GM23338 (cell line): ENCODE measurements around the gene AKAP13. TPM values are rescaled to one million over a fixed set of nuclear protein-coding genes. Genes with fewer than 3 reads are reported as not detected.

ENCODE experiments used
- ATAC-seq: fragments of 200-7000 bp; cut with Tn5 transposase; 3 replicates; pipeline ENCODE4 v1.9.1; 2020
- DNase-seq: peaks from one replicate; pipeline ENCODE4 v3.0.0-alpha.2; 2015; ENCODE audit warnings: low spot score
- H2AFZ ChIP-seq: fragments of 200-600 bp; sonication (generic); 2 replicates; pipeline ENCODE4 v1.8.0; 2016; ENCODE audit warnings: antibody characterized with exemption, mild to moderate bottlenecking, moderate library complexity
- H3F3A ChIP-seq: fragments of 200-600 bp; sonication (generic); replicated peaks from 2 replicates; pipeline ENCODE4 v1.8.0; 2017; ENCODE audit warnings: antibody characterized with exemption, mixed run types, low read depth
- H3K27ac ChIP-seq: fragments of 200-600 bp; sonication (generic); 2 replicates; pipeline ENCODE4 v1.6.1; 2016; ENCODE audit warnings: low read depth
- H3K27me3 ChIP-seq: fragments of 200-600 bp; sonication (generic); 2 replicates; pipeline ENCODE4 v1.8.0; 2016; ENCODE audit warnings: mild to moderate bottlenecking, mixed run types, moderate library complexity; ENCODE audit not compliant: insufficient read depth
- H3K36me3 ChIP-seq: fragments of 200-600 bp; sonication (generic); 2 replicates; pipeline ENCODE4 v1.8.0; 2016; ENCODE audit warnings: mild to moderate bottlenecking; ENCODE audit not compliant: insufficient read depth
- H3K4me1 ChIP-seq: fragments of 200-600 bp; sonication (generic); 2 replicates; pipeline ENCODE4 v1.8.0; 2016; ENCODE audit warnings: mild to moderate bottlenecking, moderate library complexity; ENCODE audit not compliant: insufficient read depth
- H3K4me2 ChIP-seq: fragments of 200-600 bp; sonication (generic); 2 replicates; pipeline ENCODE4 v1.7.1; 2017; ENCODE audit warnings: mixed run types
- H3K4me3 ChIP-seq: fragments of 200-600 bp; sonication (generic); 2 replicates; pipeline ENCODE4 v1.6.1; 2016; ENCODE audit warnings: mixed run types
- H3K79me2 ChIP-seq: fragments of 200-600 bp; sonication (generic); replicated peaks from 2 replicates; pipeline ENCODE4 v1.8.0; 2017; ENCODE audit warnings: mild to moderate bottlenecking; ENCODE audit not compliant: insufficient read depth
- H3K9me2 ChIP-seq: fragments of 200-600 bp; sonication (generic); 2 replicates; pipeline ENCODE4 v1.8.0; 2017; ENCODE audit not compliant: insufficient read depth
- H4K20me1 ChIP-seq: fragments of 200-600 bp; sonication (generic); replicated peaks from 2 replicates; pipeline ENCODE4 v1.8.0; 2017; ENCODE audit warnings: mild to moderate bottlenecking; ENCODE audit not compliant: insufficient read depth
- H3K27ac Mint-ChIP-seq: 2 replicates; pipeline ENCODE4 v1.8.0; 2020; ENCODE audit warnings: inconsistent platforms, mild to moderate bottlenecking, moderate library complexity, mixed read lengths
- H3K27me3 Mint-ChIP-seq: 3 replicates; pipeline ENCODE4 v1.8.0; 2022; ENCODE audit warnings: low read depth, mild to moderate bottlenecking, moderate library complexity, mixed read lengths, inconsistent platforms; ENCODE audit not compliant: insufficient read depth, poor library complexity
- H3K36me3 Mint-ChIP-seq: 3 replicates; pipeline ENCODE4 v1.8.0; 2021; ENCODE audit warnings: low read depth, mild to moderate bottlenecking, inconsistent platforms, moderate library complexity, mixed read lengths
- H3K4me1 Mint-ChIP-seq: 3 replicates; pipeline ENCODE4 v1.8.0; 2020; ENCODE audit warnings: mild to moderate bottlenecking, inconsistent platforms, mixed read lengths
- H3K4me3 Mint-ChIP-seq: 3 replicates; pipeline ENCODE4 v1.8.0; 2021; ENCODE audit warnings: moderate library complexity, mild to moderate bottlenecking, inconsistent platforms, mixed read lengths
- H3K9me3 Mint-ChIP-seq: 3 replicates; pipeline ENCODE4 v1.8.0; 2020; ENCODE audit warnings: moderate library complexity, mild to moderate bottlenecking, inconsistent platforms, mixed read lengths
- EZH2 ChIP-seq: fragments of 200-600 bp; sonication (generic); IDR thresholded peaks from one replicate; pipeline ENCODE4 v1.8.0; 2017; ENCODE audit warnings: antibody characterized with exemption, mild to moderate bottlenecking, low read depth; ENCODE audit not compliant: unreplicated experiment
- EZH2phosphoT487 ChIP-seq: fragments of 200-600 bp; sonication (generic); IDR thresholded peaks from one replicate; pipeline ENCODE4 v1.8.1; 2018; ENCODE audit warnings: antibody characterized with exemption; ENCODE audit not compliant: unreplicated experiment
- JUNB ChIP-seq: IDR thresholded peaks from one replicate; pipeline ENCODE4 v1.6.1; 2016; ENCODE audit warnings: antibody characterized with exemption; ENCODE audit not compliant: unreplicated experiment
- NANOG ChIP-seq: IDR thresholded peaks from 2 replicates; pipeline ENCODE4 v1.6.1; 2016; ENCODE audit warnings: antibody characterized with exemption, borderline replicate concordance
- POLR2AphosphoS5 ChIP-seq: IDR thresholded peaks from 2 replicates; pipeline ENCODE4 v1.6.1; 2016; ENCODE audit warnings: antibody characterized with exemption, low read depth
- STAT1 ChIP-seq: IDR thresholded peaks from one replicate; pipeline ENCODE4 v1.6.1; 2016; ENCODE audit warnings: antibody characterized with exemption; ENCODE audit not compliant: unreplicated experiment
- ZNF114 ChIP-seq: fragments of 250-450 bp; sonication (Bioruptor Pico); IDR thresholded peaks from 2 replicates; pipeline ENCODE4 v1.5.0; 2020; ENCODE audit warnings: mild to moderate bottlenecking, moderate library complexity
- polyA plus RNA-seq: library from polyadenylated mRNA; unstranded; fragments of >200 nt; fragmentation: Nextera tagmentation; extraction: Ambion mirVana; gene quantifications from 2 replicates; pipeline ENCODE4 v1.2.1, GENCODE V29; 2016
- total RNA-seq: library from RNA; depleted of rRNA; stranded (reverse); fragments of >200 nt; shearing (Covaris generic); gene quantifications from 2 replicates; pipeline ENCODE4 v1.2.3, GENCODE V29; 2014
- TF ChIP-seq, protein P1 (sequence below): IDR thresholded peaks from one replicate; pipeline ENCODE4 v1.6.1; 2018; ENCODE audit warnings: antibody characterized with exemption; ENCODE audit not compliant: unreplicated experiment
- TF ChIP-seq, protein P2 (sequence below): IDR thresholded peaks from 2 replicates; pipeline ENCODE4 v1.6.1; 2016; ENCODE audit warnings: antibody characterized with exemption
- TF ChIP-seq, protein P3 (sequence below), 2 experiments: fragments of 200-600 bp in 1 of 2; sonication (generic) in 1 of 2; conservative IDR thresholded peaks; 2 replicates each; pipeline versions ENCODE4 v1.5.1 to v1.6.1; 2016 to 2017; ENCODE audit warnings: antibody characterized with exemption in 2 of 2, low read depth in 2 of 2, mild to moderate bottlenecking in 2 of 2, moderate library complexity in 1 of 2

Gene AKAP13
- total and polyA plus RNA-seq, 2 experiments from 2014 or later: 46.2 to 60.7 TPM

DNA sequence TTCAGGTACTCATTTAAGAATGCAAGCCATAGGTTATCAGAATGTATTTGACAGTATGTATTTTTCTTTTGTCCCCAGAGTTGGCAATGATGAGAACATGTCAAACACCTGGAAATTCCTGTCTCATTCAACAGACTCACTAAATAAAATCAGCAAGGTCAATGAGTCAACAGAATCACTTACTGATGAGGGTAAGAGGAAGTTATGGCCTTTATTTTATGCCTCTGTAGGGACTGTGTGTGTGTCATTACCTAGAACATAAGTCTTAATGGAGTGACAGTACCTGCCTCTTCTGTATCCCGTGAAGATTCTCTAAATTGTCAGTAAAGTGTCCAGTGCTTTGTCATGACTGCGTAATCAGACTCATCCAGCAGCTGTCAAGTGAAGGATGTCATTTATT, 336.8 kb downstream of the AKAP13 start:
- Mint-ChIP-seq H3K27ac (no peak overlapping the region), H3K4me1 (no peaks in the 10 kb centered on the region), H3K27me3 (no peaks in the 10 kb centered on the region), H3K9me3 (no peaks in the 10 kb centered on the region), H3K36me3 (peaks cover 30% of the 10 kb centered on the region), H3K4me3 (no peak overlapping the region)
- Histone ChIP-seq H3K36me3 (peaks cover 9% of the 10 kb centered on the region; the same call in 1 of the 2 replicates), H3K9me2 (no peaks in the 10 kb centered on the region), H4K20me1 (no peaks in the 10 kb centered on the region; the same call in 1 of the 2 replicates), H3K4me1 (no peaks in the 10 kb centered on the region), H2AFZ (no peak overlapping the region), H3F3A (no peaks in the 10 kb centered on the region), H3K27me3 (no peaks in the 10 kb centered on the region), H3K79me2 (no peaks in the 10 kb centered on the region), H3K4me3 (no peak overlapping the region), H3K27ac (no peak overlapping the region), H3K4me2 (no peak overlapping the region)
- ATAC-seq (no peak), DNase-seq (no peak)
- TF ChIP-seq ZNF114 (no peak), JUNB (no peak), POLR2AphosphoS5 (no peak), STAT1 (no peak), EZH2 (no peak)
- TF ChIP-seq, protein P1, sequence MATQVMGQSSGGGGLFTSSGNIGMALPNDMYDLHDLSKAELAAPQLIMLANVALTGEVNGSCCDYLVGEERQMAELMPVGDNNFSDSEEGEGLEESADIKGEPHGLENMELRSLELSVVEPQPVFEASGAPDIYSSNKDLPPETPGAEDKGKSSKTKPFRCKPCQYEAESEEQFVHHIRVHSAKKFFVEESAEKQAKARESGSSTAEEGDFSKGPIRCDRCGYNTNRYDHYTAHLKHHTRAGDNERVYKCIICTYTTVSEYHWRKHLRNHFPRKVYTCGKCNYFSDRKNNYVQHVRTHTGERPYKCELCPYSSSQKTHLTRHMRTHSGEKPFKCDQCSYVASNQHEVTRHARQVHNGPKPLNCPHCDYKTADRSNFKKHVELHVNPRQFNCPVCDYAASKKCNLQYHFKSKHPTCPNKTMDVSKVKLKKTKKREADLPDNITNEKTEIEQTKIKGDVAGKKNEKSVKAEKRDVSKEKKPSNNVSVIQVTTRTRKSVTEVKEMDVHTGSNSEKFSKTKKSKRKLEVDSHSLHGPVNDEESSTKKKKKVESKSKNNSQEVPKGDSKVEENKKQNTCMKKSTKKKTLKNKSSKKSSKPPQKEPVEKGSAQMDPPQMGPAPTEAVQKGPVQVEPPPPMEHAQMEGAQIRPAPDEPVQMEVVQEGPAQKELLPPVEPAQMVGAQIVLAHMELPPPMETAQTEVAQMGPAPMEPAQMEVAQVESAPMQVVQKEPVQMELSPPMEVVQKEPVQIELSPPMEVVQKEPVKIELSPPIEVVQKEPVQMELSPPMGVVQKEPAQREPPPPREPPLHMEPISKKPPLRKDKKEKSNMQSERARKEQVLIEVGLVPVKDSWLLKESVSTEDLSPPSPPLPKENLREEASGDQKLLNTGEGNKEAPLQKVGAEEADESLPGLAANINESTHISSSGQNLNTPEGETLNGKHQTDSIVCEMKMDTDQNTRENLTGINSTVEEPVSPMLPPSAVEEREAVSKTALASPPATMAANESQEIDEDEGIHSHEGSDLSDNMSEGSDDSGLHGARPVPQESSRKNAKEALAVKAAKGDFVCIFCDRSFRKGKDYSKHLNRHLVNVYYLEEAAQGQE: no peak
- TF ChIP-seq, protein P2, sequence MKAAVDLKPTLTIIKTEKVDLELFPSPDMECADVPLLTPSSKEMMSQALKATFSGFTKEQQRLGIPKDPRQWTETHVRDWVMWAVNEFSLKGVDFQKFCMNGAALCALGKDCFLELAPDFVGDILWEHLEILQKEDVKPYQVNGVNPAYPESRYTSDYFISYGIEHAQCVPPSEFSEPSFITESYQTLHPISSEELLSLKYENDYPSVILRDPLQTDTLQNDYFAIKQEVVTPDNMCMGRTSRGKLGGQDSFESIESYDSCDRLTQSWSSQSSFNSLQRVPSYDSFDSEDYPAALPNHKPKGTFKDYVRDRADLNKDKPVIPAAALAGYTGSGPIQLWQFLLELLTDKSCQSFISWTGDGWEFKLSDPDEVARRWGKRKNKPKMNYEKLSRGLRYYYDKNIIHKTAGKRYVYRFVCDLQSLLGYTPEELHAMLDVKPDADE: no peak
- TF ChIP-seq, protein P3, sequence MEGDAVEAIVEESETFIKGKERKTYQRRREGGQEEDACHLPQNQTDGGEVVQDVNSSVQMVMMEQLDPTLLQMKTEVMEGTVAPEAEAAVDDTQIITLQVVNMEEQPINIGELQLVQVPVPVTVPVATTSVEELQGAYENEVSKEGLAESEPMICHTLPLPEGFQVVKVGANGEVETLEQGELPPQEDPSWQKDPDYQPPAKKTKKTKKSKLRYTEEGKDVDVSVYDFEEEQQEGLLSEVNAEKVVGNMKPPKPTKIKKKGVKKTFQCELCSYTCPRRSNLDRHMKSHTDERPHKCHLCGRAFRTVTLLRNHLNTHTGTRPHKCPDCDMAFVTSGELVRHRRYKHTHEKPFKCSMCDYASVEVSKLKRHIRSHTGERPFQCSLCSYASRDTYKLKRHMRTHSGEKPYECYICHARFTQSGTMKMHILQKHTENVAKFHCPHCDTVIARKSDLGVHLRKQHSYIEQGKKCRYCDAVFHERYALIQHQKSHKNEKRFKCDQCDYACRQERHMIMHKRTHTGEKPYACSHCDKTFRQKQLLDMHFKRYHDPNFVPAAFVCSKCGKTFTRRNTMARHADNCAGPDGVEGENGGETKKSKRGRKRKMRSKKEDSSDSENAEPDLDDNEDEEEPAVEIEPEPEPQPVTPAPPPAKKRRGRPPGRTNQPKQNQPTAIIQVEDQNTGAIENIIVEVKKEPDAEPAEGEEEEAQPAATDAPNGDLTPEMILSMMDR (conservative IDR thresholded peaks at IDR 0.05; ENCODE audit: low read depth in 2 of 2): no peak

DNA sequence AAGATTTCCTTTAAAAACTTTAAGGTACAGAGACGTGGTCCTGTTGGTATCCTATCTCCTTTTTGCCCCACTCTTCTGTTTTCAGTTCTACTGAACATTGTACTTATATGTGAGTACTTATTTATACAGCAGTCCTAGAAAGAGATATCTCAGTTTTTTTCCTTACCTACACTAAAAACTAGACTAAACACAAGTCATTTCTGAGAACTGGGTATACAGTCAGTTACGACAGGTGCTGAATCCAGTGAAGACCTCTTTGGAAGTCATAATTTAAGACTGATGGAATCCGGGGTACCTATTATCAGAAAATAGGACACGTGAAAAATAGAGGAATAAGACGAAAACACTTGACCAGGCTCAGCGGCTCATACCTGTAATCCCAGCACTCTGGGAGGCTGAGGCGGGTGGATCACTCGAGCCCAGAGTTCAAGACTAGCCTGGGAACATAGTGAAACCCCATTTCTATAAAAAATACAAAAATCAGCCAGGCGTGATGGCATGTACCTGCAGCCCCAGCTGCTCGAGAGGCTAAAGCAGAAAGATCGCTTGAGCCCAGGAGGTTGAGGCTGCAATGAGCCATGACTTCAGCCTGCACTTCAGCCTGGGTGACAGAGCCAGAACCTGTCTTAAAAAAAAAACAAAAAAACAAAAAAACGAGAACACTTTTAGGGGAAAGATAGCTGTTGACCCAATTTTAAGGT, 338.0 kb downstream of the AKAP13 start:
- Histone ChIP-seq H4K20me1 (no peaks in the 10 kb centered on the region; the same call in 1 of the 2 replicates), H3F3A (no peaks in the 10 kb centered on the region), H3K27me3 (no peaks in the 10 kb centered on the region), H3K4me3 (no peak overlapping the region), H3K27ac (no peak overlapping the region), H3K9me2 (no peaks in the 10 kb centered on the region), H3K4me1 (no peaks in the 10 kb centered on the region), H3K79me2 (no peaks in the 10 kb centered on the region), H3K36me3 (peaks cover 9% of the 10 kb centered on the region; the same call in 1 of the 2 replicates), H3K4me2 (no peak overlapping the region), H2AFZ (no peak overlapping the region)
- Mint-ChIP-seq H3K36me3 (peaks cover 36% of the 10 kb centered on the region), H3K4me3 (no peak overlapping the region), H3K9me3 (no peaks in the 10 kb centered on the region), H3K27ac (no peak overlapping the region), H3K4me1 (no peaks in the 10 kb centered on the region), H3K27me3 (no peaks in the 10 kb centered on the region)
- TF ChIP-seq, protein P1: no peak
- no peak for TF ChIP-seq NANOG
- no peak for TF ChIP-seq POLR2AphosphoS5
- TF ChIP-seq STAT1: no peak
- TF ChIP-seq ZNF114: no peak
- TF ChIP-seq EZH2phosphoT487: no peak
- ATAC-seq (no peak), DNase-seq (no peak)
